GM19438 (cell line): ENCODE data around the gene THBS2.
"Not testable (repeated sequence)": the region's sequence is repeated elsewhere in the genome, so short reads cannot be mapped to it uniquely, and the experiment has no call there.

Experiments used
- ATAC-seq: cut with Tn5 transposase; IDR thresholded peaks from one replicate; pipeline ENCODE4 v1.9.1; 2021; ENCODE audit warnings: low read depth; ENCODE audit not compliant: unreplicated experiment

THBS2 gene

DNA sequence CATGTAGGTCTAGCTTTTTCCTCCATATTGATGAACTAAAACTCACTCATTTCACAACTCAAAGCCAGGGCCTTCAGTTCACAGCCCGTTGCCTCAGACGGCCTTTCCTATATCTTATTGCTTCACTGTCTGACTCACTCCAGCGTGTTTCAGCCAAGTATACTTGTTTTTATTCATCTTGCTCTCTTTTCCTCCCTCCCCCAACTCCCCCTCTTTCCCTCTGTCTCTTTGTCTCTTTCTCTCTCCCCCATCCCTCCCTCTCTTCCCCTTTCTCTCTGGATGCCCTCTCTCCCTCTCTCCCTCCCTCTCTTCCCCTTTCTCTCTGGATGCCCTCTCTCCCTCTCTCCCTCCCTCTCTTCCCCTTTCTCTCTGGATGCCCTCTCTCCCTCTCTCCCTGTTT, 38.9 kb downstream of the THBS2 start:
- ATAC-seq: not testable (repeated sequence)

DNA sequence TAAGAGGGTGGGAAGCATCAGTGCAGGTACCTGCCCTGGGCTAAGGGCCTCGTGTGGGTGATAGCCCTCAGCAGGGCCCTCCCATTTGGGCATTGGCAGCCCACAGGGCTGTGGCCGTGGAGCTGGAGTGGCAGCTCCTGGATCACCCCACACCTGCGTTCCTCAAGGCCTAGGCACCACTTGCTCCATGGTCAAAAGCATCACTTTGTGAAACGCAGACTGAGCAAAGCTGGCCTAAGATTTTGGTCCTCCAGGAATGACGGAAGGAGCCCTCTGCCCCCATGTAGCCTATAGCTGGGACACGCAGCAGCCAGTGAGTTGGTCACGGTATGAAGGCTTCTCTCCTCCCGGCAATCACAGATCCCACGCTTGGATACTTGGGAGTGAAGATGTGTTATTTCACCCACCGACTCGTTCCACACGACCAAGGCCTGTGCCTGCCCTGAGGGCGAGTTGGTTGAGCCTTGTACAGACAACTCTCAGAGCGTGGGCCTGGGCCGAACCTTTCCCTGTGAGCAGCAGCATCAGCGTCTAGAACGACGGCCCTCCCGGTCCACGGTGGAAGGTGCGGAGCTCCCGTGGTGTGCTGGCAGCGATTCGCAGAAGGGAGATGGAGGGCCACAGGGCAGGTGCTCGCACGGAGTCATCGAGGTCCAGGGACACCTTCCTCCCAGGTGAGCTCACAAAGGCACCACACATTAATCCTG, 39.7 kb downstream of the THBS2 start:
- ATAC-seq: no peak

DNA sequence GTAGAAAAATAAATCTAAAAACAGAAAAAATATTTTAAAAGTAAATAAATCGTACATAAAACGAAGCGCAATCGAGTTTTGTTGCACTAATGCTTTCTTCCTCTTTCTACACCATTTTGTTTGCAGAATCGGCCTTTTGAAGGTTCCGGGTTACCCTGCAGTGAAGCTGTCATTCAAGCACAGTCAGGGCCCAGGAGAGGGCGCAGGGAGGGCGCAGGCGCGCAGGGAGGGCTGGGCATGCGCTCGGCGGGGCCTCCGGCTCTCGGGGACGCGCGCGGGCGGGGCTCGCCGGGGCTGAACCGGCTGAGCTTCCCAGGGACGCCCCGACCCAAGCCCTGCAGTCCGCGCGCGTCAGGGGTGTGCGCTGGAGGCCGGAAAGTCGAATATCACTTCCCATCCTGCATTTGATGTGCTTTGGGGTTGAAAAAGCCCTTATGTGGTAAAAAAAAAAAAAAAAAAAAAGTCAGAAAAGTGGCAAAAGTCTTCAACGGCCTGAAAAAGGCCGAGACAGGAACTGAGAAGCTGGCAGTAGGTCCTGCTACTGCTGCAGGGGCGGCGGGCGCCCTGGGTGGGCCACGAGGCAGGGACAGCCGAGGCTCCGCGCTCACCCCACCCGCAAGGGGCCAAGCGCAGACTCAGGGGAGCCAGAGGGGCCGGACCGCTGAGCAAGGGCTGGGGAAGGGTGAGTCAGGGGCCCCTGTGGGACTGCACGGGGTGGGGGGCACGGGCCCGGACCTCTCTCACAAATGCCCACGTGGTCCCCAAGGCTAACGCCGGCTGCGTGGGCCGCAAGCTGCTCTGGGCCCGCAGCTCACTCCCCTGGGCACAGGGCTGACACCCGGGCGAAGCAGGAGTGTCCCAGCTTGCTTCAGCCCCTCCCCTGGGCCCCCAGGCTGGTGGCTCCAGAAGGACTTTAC, 40.5 kb downstream of the THBS2 start:
- ATAC-seq: peak; percentile 99

DNA sequence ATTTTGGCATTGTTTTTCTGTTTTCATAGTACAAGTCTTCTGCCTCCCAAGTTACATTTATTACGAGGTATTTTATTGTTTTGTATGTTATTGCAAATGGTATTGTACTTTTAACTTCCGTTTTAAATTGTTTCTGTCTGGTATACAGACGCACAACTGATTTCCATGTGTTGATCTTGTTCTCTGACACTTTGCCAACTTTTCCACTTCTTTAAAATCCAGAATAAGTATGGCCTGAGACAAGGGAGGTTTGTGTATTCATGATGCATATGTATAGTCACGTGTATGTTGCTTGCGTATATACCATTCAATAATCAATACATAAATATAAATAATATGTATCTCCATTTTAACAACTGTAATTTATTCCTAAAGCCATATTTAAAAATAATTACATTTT, 41.2 kb downstream of the THBS2 start:
- no peak for ATAC-seq

DNA sequence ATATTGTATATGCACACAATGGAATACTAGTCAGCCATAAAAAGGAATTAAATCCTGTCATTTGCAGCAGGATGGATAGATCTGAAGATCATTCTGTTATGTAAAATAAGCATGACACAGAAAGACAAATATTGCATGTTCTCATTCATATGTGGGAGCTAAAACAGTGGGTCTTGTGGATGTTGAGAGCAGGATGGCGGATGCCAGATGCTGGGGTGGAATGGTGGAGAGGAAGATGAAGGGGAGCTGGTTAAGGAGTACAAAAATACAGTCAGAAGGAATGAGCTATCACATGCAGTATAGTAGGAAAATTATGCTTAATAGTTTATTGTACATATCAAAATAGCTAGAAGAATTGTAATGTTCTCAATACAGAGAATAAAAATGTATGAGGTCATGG, 41.8 kb downstream of the THBS2 start:
- ATAC-seq: no peak

DNA sequence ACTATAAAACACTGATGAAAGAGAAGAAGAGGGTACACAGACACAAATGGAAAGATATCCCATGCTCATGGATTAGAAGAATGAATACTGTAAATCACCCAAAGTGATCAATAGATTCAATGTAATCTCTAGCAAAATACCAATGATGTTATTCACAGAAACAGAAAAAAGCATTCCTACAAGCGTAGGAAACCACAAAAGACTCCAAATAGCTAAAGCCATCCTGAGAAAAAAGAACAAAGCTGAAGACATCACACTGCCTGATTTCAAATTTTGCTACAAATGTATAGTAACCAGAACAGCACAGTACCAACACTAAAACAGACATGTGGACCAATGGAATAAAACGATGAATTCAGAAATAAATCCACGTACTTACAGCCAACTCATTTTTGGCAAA, 43.0 kb downstream of the THBS2 start:
- no peak for ATAC-seq

DNA sequence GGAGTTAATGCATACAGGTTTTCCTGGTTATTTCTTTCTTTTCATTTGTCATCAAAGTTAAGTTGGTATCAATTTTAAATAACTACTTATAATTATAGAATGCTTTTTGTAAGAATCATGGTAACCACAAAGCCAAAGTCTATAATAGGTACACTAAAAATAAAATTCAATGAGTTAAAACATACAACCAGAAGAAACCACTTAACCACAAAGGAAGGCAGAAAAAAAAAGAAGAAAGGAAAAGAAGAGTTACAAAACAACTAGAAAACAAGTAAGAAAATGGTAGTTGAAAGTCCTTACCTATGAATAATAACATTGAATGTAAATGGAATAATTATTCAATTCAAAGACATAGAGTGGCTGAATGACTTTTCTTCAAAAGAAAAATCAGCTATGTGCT, 45.6 kb downstream of the THBS2 start:
- ATAC-seq: no peak

DNA sequence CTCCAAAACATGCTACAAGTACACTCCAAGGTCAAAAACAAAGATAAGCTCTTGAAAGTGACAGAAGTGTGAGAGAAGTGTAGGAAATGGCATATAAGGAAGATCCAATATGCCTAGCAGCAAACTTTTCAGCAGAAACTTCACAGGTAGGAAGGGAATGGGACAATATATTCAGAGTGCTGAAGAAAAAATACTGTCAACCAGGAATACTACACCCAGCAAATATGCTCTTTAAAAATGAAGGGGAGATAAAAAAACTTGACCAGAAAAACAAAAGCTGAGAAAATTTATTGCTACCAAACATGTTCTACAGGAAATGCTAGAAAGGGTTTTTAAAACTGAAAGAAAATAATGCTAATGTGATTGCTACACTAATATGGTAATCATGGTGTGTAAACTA, 46.2 kb downstream of the THBS2 start:
- no peak for ATAC-seq

DNA sequence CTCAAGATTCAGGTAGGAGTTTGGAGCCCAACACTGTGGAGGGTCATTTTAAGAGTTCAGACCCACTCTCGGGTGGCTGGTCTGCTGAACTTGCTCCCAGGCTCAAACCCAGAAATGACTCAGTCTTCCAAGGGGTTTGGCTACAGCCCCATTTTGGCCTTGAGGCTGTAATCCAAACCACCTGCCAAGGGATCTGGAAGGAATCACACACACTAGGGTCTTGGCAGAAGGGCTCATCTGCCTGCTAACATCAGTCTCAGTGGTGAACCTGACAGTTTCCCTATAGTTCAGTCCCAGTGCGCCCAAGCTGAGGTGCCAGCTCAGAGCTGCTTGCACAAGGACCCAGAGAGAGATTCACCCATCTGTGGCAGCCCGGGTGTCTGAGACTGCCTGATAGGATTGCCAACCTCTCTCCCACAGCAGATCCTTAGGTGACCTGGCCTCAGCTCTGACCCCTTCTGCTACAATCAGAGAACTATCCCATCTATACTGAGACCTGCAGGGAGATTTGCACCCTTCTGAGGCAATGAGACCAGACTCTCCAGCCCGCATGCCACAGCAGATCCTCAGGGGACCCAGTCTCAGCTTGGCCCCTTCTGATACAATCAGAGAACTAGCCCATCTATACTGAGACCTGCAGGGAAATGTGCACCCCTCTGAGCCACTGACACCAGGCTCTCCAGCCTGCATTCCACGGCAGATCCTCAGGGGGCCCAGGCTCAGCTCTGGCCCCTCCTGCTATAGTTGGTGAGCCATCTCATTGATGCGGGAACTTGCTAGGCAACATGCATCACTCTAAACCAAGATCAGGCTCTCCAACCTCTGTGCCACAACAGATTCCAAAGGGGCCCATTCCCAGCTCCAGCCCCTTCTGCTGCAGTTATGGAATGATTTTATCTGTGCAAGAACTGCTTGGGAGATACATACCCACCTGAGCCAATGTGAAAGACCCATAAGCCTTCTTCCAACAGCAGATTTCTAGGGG, 48.2 kb downstream of the THBS2 start:
- ATAC-seq: no peak

DNA sequence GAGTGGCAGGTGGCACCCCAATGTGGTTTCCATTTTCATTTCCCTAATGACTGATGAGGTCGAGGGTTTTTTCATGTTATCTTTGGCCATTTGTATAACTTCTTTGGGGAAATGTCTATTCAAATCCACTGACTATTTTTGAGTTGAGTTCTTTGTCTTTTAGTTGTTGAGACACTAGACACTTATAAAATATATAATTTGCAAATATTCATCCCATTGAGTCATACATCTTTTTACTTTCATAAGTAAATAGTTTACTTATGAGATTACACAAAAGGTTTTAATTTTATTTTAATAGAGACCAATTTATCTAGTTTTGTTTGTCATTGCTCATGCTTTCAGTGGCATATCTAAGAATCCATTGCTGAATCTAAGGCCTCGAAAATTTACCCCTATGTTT, 49.5 kb downstream of the THBS2 start:
- ATAC-seq: no peak

DNA sequence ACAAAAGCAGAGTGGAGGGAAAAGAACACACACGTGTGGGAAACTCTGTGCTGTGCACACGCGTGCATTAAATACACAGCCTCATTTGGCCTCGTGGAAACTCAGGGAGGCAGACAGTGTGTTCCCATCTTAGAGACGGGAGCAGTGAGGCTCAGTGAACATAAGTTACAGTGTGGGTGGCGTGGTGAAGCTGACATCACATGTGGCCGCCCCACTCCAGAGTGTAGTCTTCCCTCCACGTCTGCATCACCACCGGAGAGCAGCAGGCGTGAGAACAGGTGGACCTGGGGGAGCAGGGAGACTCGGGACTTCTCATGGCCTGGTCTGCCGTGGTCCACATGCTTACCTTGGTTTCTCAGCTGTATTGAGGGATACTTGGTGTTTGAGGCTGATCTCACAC, 51.7 kb downstream of the THBS2 start:
- no peak for ATAC-seq

DNA sequence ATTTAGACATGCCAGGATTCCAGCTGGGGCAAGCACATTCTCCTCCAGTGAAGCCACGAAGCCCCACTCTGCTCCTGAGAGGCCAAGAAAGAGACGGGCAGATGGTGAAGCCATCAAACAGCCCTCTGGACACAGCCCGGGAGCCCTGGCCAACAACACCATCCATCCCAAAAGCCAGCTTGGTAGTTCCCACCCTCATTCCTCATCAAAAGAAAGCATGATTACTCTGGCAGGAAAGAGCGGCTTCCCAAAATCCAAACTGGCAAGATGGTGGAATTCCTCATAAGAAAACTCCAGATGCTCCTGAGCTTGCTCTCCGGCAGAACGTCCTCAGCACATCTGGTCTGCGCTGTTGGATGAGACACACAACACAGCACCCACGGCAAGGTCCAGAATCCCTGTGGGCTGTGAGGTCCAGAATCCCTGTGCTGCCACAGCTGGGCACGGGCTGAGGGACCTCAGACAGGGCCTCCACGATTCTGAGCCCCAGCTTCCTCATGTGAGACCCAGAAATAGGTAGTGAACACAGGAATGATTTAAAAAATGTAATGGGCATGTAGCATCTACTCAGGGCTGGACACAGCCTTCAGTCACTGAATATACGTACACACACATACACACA, 52.6 kb downstream of the THBS2 start:
- no peak for ATAC-seq

DNA sequence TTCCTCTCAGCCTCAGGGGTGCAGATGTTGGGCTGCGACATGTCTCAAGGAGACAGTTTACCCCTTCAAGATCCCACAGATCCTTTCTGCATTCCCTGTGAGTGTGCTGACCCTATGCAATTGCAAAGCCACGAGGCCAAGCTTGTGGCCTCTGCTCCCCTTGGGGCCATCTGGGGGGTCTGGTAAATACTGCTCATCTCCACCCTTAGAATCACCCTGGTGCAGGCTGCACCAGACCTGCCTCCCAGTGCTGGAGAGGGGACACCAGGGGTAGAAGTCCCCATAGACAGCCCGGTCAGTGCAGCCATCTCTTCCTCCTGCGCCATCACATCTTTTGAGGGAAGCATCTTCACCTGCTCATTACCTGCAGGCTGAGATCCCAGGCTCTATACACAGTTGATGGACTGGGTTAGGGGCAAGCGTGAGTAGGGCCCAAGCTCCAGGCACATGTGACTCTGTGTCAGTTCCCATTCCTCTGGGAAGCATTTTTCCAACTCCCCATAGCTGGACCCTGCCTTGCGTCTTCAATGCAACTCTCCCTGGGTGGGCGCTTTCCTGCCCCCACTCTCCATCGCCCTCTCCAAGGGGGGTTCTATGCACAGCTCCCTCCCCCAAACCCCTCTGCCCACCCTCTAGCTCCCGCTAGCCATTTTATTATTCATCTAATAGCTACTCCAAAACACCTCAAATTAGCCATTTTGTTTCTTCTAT, 53.9 kb downstream of the THBS2 start:
- no peak for ATAC-seq

DNA sequence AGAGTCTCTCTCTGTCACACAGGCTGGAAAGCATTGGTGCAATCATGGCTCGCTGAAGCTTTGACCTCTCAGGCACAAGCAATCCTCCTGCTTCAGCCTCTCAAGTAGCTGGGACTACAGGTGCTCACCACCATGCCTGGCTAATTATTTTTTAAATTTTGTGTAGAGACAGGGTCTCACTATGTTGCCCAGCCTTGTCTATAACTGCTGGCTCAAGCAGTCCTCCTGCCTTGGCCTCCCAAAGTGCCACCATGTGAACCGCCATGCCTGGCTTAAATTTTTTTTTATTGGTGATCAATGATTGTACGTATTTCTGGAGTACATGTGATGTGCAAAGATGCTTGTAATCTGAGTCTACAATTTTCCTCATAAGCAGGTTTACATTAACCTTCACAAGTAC, 54.8 kb downstream of the THBS2 start:
- ATAC-seq: no peak

DNA sequence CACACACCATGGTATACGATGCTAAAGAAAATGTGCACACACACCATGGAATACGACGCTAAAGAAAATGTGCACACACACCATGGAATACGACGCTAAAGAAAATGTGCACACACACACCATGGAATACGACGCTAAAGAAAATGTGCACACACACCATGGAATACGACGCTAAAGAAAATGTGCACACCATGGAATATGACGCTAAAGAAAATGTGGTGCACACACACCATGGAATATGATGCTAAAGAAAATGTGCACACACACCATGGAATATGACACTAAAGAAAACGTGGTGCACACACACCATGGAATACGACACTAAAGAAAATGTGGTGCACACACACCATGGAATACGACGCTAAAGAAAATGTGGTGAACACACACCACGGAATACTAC, 55.7 kb downstream of the THBS2 start:
- not testable (repeated sequence) for ATAC-seq

DNA sequence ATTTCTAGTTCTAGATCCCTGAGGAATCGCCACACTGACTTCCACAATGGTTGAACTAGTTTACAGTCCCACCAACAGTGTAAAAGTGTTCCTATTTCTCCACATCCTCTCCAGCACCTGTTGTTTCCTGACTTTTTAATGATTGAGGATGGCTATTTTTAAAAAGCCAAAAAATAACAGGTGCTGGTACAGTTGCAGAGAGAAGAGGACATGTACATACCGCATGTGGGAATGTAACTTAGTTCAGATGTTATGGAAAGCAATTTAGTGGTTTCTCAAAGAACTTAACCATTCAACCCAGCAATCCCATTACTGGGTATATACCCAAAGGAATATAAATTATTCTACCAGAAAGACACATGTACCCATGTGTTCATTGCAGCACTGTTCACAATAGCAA, 57.4 kb downstream of the THBS2 start:
- ATAC-seq: not testable (repeated sequence)

DNA sequence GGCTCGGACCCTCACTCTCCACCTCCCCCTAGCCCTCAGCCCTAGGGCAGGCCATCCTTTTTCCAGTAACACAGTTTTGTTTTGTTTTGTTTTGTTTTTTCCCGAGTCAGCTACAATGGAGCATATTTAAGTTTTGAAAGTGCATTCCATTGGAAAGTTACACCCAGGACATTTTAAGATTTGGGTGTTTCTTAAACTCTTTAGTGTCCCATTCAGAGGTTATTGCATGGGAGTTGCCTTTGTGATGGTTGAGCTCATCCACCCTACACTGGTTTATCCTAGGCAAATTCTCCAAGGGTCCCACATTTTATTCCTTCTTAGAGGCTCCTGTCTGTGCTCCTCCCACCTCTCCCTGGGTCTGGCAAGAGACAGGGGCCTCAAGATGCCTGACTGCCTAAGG, 58.9 kb downstream of the THBS2 start:
- ATAC-seq: no peak

DNA sequence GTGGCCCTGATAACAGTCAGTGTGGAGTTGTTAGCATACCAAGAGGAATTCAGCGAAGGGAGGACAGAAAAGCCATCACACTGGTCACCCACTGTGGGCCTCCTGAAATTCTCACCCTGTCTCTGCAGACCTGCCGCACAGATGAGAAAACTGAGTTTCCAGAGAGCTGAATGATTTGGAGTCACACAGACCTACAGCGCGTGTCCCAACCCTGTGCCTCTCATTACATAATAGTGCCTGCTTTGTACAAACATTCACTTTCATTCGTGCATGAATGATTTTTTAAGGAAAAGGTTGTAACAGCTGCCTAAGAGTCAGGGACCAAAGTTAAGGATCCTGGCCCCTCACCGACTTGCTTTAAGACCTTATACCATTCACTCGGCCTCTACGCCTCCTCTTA, 62.7 kb downstream of the THBS2 start:
- ATAC-seq: no peak

DNA sequence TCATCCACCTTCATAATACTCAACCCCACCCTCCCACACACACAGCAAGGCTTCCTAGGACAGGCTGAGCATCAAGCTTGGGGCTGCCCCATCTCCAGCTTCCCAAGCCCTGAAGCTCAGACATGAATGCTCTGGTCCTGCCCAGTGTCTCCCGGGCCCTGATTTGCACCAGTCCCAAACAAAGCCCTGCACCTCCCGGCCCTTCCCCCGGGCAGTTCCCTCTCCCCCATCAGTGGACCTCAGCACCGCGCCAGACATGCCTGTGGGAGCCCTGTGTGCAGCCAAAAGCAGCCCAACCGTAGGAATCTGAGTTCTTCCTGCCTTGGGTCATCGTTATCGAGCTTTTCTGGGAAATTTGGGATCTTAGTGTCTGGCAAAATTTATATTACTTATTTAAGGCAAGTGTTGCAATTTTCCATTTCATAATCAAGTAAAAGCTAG, 63.5 kb downstream of the THBS2 start:
- ATAC-seq: no peak

DNA sequence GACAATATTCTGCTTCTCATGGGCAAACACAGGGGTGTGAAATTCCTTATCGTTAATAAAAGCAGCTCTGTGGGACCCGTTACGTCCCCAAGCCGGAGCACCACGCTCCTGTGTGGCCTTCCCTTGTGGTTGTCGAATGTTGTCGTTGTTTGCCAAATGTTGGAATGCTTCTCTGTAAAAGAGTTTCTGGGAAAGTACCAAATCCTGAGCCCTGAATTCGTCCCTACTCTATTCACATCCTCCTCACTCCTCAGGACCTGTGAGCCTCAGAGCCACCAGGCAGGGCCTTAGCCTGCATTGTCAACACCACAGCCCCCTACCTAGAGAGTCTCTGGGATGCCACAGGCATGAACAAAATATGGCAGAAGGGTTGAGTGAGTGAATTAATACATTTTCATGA, 64.0 kb downstream of the THBS2 start:
- ATAC-seq: no peak
